ENCODE data around the gene STAC.

The STAC gene

GRCh38 chr3:36434687-36435426, 54.6 kb downstream of the STAC start:
- Histone ChIP-seq H3K4me1 (ENCODE audit: insufficient read depth, poor library complexity, severe bottlenecking) (no peaks in the 10 kb centered on the region), H3K9me3 (ENCODE audit: severe bottlenecking) (no peaks in the 10 kb centered on the region), H3K27me3 (ENCODE audit: insufficient read depth, poor library complexity, severe bottlenecking) (no peaks in the 10 kb centered on the region), H3K27ac (ENCODE audit: poor library complexity, severe bottlenecking) (no peak overlapping the region), H3K36me3 (ENCODE audit: low read depth) (no peaks in the 10 kb centered on the region), H3K4me3 (ENCODE audit: severe bottlenecking) (no peak overlapping the region)
- DNase-seq (ENCODE audit: low spot score) = no peak
- 0 out of 3 replicates have a peak, but pooled peaks have one; percentile 29 for ATAC-seq (ENCODE audit: low read depth)
- no peak for TF ChIP-seq CTCF (IDR thresholded peaks at IDR 0.05; ENCODE audit: poor library complexity, severe bottlenecking)

- no peak for TF ChIP-seq CTCF (IDR thresholded peaks at IDR 0.05; ENCODE audit: poor library complexity, severe bottlenecking)
- Histone ChIP-seq H3K4me1 (ENCODE audit: insufficient read depth, poor library complexity, severe bottlenecking) (no peaks in the 10 kb centered on the region), H3K27ac (ENCODE audit: poor library complexity, severe bottlenecking) (no peak overlapping the region), H3K9me3 (ENCODE audit: severe bottlenecking) (no peaks in the 10 kb centered on the region), H3K27me3 (ENCODE audit: insufficient read depth, poor library complexity, severe bottlenecking) (no peaks in the 10 kb centered on the region), H3K36me3 (ENCODE audit: low read depth) (no peaks in the 10 kb centered on the region), H3K4me3 (ENCODE audit: severe bottlenecking) (no peak overlapping the region)
- DNase-seq (ENCODE audit: low spot score) = no peak
- no peak for ATAC-seq (ENCODE audit: low read depth)
Measured at GRCh38 chr3:36443028-36443686, 62.9 kb downstream of the STAC start.

DNA sequence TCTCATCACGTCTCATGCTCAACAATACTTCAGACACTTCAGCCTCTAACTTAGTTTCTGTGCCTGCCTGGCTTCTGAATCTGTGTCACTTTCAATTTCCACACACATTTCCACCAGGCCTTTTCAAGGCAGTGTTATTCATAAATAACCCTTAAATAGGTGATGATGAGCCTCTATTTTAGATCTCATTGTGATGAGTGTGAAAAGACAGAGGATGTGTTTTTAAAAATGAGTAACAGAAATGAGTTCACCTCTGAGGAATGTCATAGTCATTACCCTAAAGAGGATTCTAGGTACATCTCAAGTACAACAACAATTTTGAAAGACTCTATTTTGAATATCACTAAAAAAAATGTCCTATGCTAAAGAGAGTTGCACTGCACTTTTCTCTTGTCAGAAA, 64.6 kb downstream of the STAC start:
- Histone ChIP-seq H3K27me3 (ENCODE audit: insufficient read depth, poor library complexity, severe bottlenecking) (no peaks in the 10 kb centered on the region), H3K27ac (ENCODE audit: poor library complexity, severe bottlenecking) (no peak overlapping the region), H3K9me3 (ENCODE audit: severe bottlenecking) (no peaks in the 10 kb centered on the region), H3K4me1 (ENCODE audit: insufficient read depth, poor library complexity, severe bottlenecking) (no peaks in the 10 kb centered on the region), H3K4me3 (ENCODE audit: severe bottlenecking) (no peak overlapping the region), H3K36me3 (ENCODE audit: low read depth) (no peaks in the 10 kb centered on the region)
- no peak for TF ChIP-seq CTCF (IDR thresholded peaks at IDR 0.05; ENCODE audit: poor library complexity, severe bottlenecking)
- ATAC-seq (ENCODE audit: low read depth) (peak; percentile 82), DNase-seq (ENCODE audit: low spot score) (no peak)

GRCh38 chr3:36446276-36446675, 66.0 kb downstream of the STAC start:
- H3K36me3 ChIP-seq (ENCODE audit: low read depth) = no peaks in the 10 kb centered on the region
- H3K27ac ChIP-seq (ENCODE audit: poor library complexity, severe bottlenecking) = no peak overlapping the region
- no peaks in the 10 kb centered on the region for H3K27me3 ChIP-seq (ENCODE audit: insufficient read depth, poor library complexity, severe bottlenecking)
- no peak for DNase-seq (ENCODE audit: low spot score)
- ATAC-seq (ENCODE audit: low read depth) = peak; percentile 21; the same call in 1 of the 3 replicates
- no peak overlapping the region for H3K4me3 ChIP-seq (ENCODE audit: severe bottlenecking)
- no peak for TF ChIP-seq CTCF (IDR thresholded peaks at IDR 0.05; ENCODE audit: poor library complexity, severe bottlenecking)
- H3K9me3 ChIP-seq (ENCODE audit: severe bottlenecking) = no peaks in the 10 kb centered on the region
- no peaks in the 10 kb centered on the region for H3K4me1 ChIP-seq (ENCODE audit: insufficient read depth, poor library complexity, severe bottlenecking)

DNA sequence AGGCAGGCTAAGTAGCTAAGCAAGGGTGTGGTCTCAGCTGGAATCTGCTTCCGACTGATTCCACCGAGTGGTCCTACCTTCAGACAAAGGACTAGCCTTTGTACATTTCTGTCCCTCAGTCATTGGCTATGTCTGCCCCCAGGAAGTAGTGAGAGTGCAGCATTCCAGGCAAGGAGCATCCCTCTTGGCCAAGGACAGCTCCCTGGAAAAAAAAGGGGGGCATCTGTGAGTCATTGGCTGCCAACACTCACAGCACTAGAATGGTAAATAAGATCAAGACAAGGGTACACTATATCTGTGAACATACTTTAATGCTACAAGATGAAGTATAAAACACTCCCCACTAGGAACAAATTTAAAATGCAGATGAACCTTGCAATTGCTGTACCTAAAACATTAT, 66.8 kb downstream of the STAC start:
- ATAC-seq (ENCODE audit: low read depth) = no peak
- no peaks in the 10 kb centered on the region for H3K4me1 ChIP-seq (ENCODE audit: insufficient read depth, poor library complexity, severe bottlenecking)
- H3K9me3 ChIP-seq (ENCODE audit: severe bottlenecking) = no peaks in the 10 kb centered on the region
- DNase-seq (ENCODE audit: low spot score) = no peak
- H3K4me3 ChIP-seq (ENCODE audit: severe bottlenecking) = no peak overlapping the region
- no peaks in the 10 kb centered on the region for H3K36me3 ChIP-seq (ENCODE audit: low read depth)
- no peaks in the 10 kb centered on the region for H3K27me3 ChIP-seq (ENCODE audit: insufficient read depth, poor library complexity, severe bottlenecking)
- H3K27ac ChIP-seq (ENCODE audit: poor library complexity, severe bottlenecking) = no peak overlapping the region
- no peak for TF ChIP-seq CTCF (IDR thresholded peaks at IDR 0.05; ENCODE audit: poor library complexity, severe bottlenecking)
